ENCODE results near the gene CFDP1.

The CFDP1 gene

DNA sequence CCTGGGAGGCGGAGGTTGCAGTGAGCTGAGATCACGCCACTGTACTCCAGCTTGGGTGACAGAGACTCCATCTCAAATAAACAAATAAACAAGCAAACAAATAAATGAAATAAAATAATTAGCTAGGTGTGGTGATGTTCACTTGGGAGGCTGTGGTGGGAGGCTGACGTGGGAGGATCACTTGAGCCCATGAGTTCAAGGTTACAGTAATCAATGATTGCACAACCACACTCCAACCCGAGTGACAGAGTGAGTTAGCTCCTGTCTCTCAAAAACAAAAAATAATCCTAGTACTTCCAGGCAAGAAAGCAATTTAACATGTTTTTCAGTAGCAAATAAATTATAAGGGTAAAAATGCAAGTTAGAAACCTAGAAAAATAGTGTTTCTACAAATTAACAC, 26.4 kb downstream of the CFDP1 start:
- no peak for DNase-seq (ENCODE audit: low read depth)

DNA sequence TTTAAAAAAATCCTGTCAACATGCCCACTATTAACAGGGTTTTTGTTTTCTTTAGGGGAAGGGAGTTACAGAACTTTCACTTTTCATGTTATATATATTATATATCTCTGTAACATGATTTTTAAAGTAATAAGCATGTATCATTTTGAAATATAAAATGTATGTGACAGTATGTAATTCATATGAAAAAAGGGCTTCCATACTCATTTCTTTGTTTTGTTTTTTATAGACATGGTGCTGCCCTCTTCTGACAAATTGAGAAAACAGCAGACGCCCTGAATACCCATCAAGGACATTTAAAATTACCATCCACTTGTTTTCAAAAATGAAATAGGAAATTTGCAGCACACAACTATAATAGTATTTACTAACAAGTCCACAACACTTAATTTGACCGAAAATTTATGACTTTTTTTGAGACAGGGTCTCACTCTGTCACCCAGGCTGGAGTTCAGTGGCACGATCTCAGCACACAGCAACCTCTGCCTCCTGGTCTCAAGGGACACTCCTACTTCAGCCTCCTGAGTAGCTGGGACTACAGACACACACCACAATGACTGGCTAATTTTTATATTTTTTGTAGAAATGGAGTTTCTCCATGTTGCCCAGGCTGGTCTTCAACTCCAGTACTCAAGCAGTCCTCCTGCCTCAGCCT, 30.4 kb downstream of the CFDP1 start:
- DNase-seq (ENCODE audit: low read depth), result no peak

DNA sequence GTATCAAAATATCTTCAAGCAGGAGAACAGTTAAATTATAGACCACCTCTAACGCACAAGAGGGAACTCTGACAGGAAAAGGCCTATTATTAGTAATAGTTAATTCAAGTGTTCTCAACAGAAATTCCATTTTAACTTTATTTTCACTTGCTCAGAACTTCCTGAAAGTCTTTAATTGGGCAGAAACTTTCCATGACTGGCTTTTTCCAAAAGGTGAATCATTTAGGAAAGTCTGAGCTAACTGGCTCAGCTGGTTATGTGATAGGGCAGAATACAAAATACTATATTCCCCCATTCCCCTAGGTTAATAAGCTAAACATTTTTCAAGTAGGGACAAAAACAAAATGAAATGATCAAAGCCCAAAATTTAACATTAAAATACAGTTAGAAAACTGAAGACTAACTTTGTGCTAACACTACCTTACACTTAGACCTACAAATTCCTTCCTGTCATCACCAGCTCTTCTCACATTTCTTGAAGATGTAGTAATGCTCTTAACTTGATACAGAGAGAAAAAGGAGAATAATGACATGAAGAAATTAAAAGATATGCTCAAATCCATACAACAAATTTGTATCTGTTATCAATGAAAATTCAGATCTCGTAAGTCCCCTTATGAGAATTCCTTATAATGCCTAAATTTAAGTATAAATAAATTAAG, 31.0 kb downstream of the CFDP1 start:
- DNase-seq (ENCODE audit: low read depth), result no peak

- no peak for DNase-seq (ENCODE audit: low read depth)
Observed at GRCh38 chr16:75401691-75402090, 31.6 kb downstream of the CFDP1 start.

DNA sequence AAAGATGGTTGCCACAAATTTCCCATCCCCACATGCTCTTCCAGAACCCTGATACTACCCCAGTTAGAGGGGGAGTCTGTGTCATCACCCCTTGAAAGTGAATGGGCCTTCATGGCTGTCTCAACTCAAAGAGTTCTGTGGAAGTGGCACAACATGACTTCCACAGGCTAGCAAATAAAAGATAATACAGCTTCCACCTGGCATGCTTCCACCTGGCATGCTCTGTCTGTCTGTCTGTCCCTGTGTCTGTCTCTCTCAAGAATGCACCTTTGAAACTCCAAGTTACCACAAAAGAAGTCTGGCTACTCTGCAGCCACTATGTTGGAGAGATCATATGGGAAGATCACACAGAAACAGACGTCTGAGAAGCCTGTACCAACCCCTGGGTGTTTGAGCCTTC, 35.0 kb downstream of the CFDP1 start:
- no peak for DNase-seq (ENCODE audit: low read depth)

GRCh38 chr16:75394941-75395340, 38.4 kb downstream of the CFDP1 start:
- DNase-seq (ENCODE audit: low read depth), result no peak

DNA sequence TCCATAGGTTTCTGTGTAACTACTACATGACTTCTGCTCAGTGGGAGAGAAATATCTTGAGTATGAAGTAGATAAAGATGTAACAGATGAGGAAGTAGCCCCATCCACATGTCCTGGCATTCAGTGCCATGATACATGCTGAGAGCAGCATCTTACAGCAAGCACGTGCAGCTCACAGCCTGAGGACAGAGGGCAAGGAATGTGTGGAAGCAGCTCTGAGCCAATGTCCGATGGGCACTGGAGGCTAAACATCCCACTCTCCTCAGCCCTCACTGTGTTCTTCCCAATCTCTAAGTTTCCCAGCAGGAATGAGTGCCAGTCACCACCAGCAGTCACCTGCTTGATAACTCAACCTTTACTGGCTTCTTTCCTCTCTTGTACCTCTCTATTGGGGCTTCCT, 40.4 kb downstream of the CFDP1 start:
- no peak for DNase-seq (ENCODE audit: low read depth)

DNA sequence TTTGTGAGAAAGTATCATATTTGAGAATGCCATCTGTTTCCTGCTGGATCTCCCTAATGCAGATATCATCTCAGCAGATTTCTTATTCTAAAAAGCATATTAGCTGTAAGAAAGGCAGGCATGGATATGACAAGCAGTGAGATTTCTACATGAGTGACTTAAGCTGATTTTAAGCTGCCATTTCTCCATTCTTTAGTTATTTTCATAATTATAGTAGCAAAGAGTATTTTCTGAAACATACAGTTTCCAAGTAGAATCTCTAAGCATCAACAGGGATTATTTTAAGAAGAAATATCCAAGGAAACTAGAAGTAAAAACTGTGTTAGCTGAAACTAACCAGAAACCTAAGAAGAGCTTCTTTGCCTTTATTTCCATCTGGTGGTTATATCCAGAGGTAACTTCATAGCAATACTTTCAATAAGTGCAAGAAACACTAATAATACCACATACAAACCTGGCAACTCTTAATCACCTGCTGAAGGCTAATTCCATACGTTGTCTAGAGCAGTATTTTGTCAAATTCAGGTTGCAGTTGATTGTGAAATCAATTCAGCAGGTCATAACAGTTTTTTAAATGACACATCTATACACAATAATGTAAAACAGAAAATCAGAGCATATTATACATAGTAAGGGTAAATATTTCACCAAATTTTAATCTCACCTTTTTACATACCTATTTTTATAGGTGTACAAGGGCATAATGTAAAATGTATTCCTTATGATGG, 42.2 kb downstream of the CFDP1 start:
- no peak for DNase-seq (ENCODE audit: low read depth)

- DNase-seq (ENCODE audit: low read depth), result no peak
Observed at GRCh38 chr16:75389096-75389690, 44.1 kb downstream of the CFDP1 start.

DNA sequence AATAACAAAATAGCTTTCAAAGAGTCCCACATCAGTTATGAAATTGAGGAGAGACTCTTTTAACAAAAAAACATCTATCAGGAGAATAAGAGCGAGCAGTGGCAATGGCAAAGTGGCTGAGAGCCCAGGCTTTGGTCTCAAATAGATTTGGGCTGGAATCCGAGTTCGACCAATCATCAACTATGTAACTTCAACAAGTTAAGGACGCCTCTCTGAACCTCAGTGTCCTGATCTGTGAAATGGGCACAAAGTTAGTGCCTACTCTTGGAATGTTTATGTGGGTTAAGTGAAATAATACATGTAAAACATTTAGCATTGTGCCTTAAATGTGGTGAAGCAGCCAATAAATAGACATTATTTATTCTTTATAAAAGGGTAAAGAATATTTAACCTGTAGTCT, 45.4 kb downstream of the CFDP1 start:
- DNase-seq (ENCODE audit: low read depth), result no peak

- DNase-seq (ENCODE audit: low read depth), result no peak
Observed at GRCh38 chr16:75385507-75386152, 47.7 kb downstream of the CFDP1 start.

GRCh38 chr16:75383141-75383540, 50.2 kb downstream of the CFDP1 start:
- no peak for DNase-seq (ENCODE audit: low read depth)

DNA sequence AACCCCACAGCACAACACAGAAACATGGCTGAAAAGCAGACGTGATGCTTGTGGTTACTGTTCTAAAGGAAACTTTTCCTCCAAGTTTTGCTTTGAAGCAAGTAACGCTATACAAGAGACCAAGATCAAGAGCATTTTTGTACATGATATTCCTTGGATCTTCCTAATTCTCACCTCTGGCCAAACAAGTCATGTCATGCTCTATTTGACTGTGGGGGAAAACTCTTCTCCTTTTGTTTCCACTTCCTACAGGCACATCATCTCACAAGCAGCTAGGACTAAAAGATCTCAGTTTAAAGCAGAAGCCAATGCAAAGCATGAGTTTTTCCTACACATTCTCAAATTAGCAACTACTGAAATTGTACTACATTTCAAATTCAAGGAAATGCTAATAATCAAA, 50.7 kb downstream of the CFDP1 start:
- DNase-seq (ENCODE audit: low read depth), result no peak

DNA sequence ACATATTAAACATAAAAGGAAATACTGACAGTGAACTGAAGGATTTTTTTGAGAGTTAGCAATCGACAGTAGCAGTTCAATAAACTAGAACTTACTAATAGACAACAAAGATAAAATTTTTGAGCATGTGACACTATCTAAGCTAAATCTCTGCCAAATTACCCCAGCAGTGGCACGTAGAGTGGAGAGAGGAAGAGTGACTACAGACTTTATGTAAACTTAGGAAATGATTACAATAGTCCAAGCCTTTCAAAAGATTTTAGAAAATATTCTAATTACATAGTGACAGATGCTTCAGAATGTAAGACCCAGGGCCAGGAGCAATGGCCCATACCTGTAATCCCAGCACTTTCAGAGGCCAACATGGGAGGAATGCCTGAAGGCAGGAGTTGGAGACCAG, 52.4 kb downstream of the CFDP1 start:
- DNase-seq (ENCODE audit: low read depth), result no peak

GRCh38 chr16:75379911-75380847, 53.1 kb downstream of the CFDP1 start:
- DNase-seq (ENCODE audit: low read depth), result no peak

- DNase-seq (ENCODE audit: low read depth), result no peak
Observed at GRCh38 chr16:75379339-75379738, 54.0 kb downstream of the CFDP1 start.

DNA sequence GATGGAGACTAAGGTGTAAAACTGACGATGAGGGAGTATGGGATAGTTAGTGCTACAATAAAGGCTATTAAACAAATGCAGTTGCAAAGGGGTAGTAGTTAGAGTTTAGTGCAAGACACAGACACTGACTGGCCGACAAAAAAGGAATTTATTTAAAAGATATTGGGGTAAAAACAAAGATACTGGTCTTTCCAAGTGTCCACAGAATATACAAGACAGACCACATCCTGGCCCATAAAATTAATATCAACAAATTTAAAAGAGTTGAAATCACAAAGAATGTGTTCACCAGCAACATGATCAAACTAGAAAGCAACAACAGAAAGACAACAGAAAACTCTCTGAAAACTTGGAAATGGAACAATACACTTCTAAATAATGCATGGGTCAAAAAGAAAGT, 54.7 kb downstream of the CFDP1 start:
- DNase-seq (ENCODE audit: low read depth), result no peak

GRCh38 chr16:75377729-75378386, 55.4 kb downstream of the CFDP1 start:
- peak; percentile 98 for DNase-seq (ENCODE audit: low read depth)

DNA sequence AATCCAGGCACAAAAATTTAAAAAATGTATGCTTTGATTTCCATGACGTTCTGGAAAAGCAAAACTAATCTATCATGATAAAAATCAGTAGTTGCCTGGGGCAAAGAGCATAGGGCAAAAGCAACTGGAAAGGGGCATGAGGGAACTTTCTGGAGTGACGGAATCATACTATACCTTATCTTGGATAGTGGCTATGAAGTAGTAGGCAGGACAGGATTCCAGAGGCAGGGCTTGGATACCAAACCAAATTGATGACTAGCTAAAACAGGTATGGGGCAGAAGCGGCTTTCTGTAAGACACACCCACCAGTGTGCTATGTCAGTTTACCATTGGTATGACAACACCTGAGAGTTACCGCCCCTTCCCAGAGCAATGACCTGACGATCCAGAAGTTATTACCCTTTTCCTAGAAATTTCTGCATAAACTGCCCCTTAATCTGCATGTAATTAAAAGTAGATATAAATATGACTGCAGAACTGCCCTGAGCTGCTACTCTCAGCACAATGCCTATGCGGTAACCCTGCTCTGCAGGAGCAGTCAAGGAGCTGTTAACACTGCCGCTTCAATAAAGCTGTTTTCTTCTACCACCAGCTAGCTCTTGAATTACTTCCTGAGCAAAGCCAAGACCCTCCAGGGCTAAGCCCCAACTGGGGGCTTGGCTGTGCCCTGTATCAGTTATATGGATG, 56.7 kb downstream of the CFDP1 start:
- no peak for DNase-seq (ENCODE audit: low read depth)

- DNase-seq (ENCODE audit: low read depth), result no peak
Observed at GRCh38 chr16:75374388-75374787, 58.9 kb downstream of the CFDP1 start.

Data from GM04503 (cell line).